Aorta (tissue), 5 donors: ENCODE measurements around the gene PIK3AP1. TPM values are rescaled to one million over a fixed set of nuclear protein-coding genes. Genes with fewer than 3 reads are reported as not detected.
A peak's percentile ranks its signal among the peaks of the same experiment; 100 is the strongest.

Source experiments
- ATAC-seq: fragments of 200-7000 bp; cut with Tn5 transposase; one replicate; pipeline ENCODE4 v1.9.1; 2022; ENCODE audit warnings: moderate library complexity; ENCODE audit not compliant: low FRiP score
- DNase-seq, 2 donors: peaks; one replicate each; pipeline ENCODE4 v3.0.0-alpha.2; 2020
- H3K27ac ChIP-seq, 2 donors: one replicate each; pipeline ENCODE4 v1.5.1; 2013; ENCODE audit warnings: low read length in 2 of 2, mild to moderate bottlenecking in 2 of 2, moderate library complexity in 2 of 2, control low read depth in 1 of 2, inconsistent platforms in 1 of 2, low read depth in 1 of 2
- H3K27me3 ChIP-seq, 2 donors: one replicate each; pipeline ENCODE4 v1.6.1; 2013; ENCODE audit warnings: control low read depth in 1 of 2, low read length in 1 of 2, mild to moderate bottlenecking in 1 of 2, moderate library complexity in 1 of 2; ENCODE audit not compliant: insufficient read depth in 2 of 2, control insufficient read depth in 1 of 2
- H3K36me3 ChIP-seq, 2 donors: one replicate each; pipeline ENCODE4 v1.6.1; 2013; ENCODE audit warnings: control low read depth in 1 of 2, low read length in 1 of 2, mild to moderate bottlenecking in 1 of 2; ENCODE audit not compliant: insufficient read depth in 2 of 2, control insufficient read depth in 1 of 2
- H3K4me1 ChIP-seq, 2 donors: one replicate each; pipeline ENCODE4 v1.6.1; 2013; ENCODE audit warnings: low read length in 2 of 2, control low read depth in 1 of 2, mild to moderate bottlenecking in 1 of 2, moderate library complexity in 1 of 2; ENCODE audit not compliant: insufficient read depth in 2 of 2, control insufficient read depth in 1 of 2
- H3K4me3 ChIP-seq, 2 donors: one replicate each; pipeline ENCODE4 v1.5.1; 2013; ENCODE audit warnings: low read length in 2 of 2, control low read depth in 1 of 2, mild to moderate bottlenecking in 1 of 2
- H3K9me3 ChIP-seq: one replicate; pipeline ENCODE4 v1.6.1; 2013; ENCODE audit warnings: mild to moderate bottlenecking, low read length; ENCODE audit not compliant: control insufficient read depth
- WGBS, 2 donors: extraction: QIAGEN DNeasy Blood & Tissue Kit; methylation state at CpG; one replicate each; pipeline ENCODE4 v1.1.7; 2013; 5-methylcytosine and 5-hydroxymethylcytosine counted together
- intact Hi-C, 2 donors: fragments of 100-400 bp; cut with DNase I; formaldehyde crosslinking; loops; one replicate each; pipeline versions ENCODE4 v1.14.2 to v1.15.0; 2022
- polyA plus RNA-seq, 2 donors: library from polyadenylated mRNA; stranded (reverse); fragments of 200-250 nt; gene quantifications; one replicate each; pipeline ENCODE4 v1.2.3, GENCODE V29; 2013
- total RNA-seq, 2 donors: library from RNA; stranded (reverse); fragmentation: NEBNext Ultra II Directional; extraction: Animal tissue kit (Norgen Biotek cat#: 25700); gene quantifications; one replicate each; pipeline ENCODE4 v1.2.1, GENCODE V29; 2021
- donor health status: healthy with polysubstance abuse.
- donor health status: Bipolar disorder and iron deficiency.
- donor health status: DM: no; HTN: no; CAD: no.
- donor health status: DM: no; HTN: no; CAD: no.
- donor health status: DM: yes; HTN: yes; CAD: no.

The PIK3AP1 gene
- total and polyA plus RNA-seq, 4 donors: 1.9 to 23.4 (median 11.9) TPM

DNA sequence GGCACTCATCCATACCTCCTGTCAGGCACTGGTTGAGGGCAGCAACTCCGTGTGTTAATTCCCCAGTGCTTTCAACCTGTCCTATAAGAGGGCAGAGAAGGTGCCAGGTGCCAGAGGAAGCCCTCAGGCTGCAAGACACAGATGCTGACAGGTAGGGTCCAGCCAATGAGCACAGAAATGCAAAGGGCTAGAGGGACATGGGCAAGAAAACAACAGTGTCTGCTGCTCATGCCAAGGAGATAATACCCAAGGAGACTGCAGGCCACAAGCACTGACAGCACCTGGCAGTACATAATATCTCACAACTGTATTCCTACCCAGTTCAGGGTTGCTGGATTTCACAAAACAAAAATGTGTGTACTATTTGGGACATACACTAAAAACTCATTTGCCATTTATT is 95.1 kb downstream of the PIK3AP1 start:
- Histone ChIP-seq H3K27me3 (peaks cover 0 to 2% of the 10 kb centered on the region in 2 donors), H3K4me3 (no peak overlapping the region), H3K36me3 (no peaks in the 10 kb centered on the region), H3K9me3 (no peaks in the 10 kb centered on the region), H3K27ac (no peak overlapping the region), H3K4me1 (no peaks in the 10 kb centered on the region)
- DNase-seq: no peak
- intact Hi-C loops: no loop called here
- ATAC-seq: no peak
- WGBS, 2 donors: 69 to 77% methylated on average over 1 of the region's 1 CpG

DNA sequence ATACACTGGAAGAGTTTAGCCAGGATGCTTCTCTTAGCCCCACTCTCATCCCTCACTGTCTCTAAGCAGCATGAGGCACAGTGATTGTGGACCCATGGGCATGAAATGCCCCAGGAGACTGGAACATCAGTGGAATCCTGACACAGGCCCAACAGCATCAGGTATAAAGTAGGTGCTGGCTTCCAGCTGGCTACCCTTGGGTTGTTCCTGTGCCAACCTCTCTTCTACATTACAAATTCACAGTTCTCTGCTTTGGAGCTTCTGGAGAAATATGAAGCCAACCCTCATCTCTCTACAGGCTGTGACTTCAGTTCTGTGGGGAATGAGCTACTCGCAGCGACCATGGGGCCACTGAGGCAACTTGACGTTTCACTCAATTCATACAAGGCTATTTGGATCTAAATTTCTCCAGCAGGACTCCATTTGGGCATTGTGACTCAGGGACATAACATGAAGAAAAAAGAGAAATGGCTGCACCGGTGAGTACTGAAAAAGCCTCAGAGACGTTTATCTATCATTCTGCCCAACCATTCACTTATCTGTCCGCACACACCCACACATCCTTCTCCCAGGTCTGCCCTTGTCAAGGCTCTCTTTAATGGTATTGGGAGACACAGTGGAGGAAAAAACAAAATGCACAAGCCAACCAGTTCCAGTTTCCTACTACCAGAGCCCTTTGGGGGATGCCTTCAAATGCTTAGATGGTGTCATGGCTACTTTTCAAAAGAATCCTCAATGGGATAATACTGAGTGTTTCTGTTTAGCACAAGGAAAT is 98.1 kb downstream of the PIK3AP1 start:
- H3K9me3 ChIP-seq: no peaks in the 10 kb centered on the region
- H3K4me1 ChIP-seq: no peaks in the 10 kb centered on the region
- no peak for DNase-seq
- no peaks in the 10 kb centered on the region for H3K36me3 ChIP-seq
- ATAC-seq: no peak
- H3K27ac ChIP-seq: no peak overlapping the region
- H3K4me3 ChIP-seq: no peak overlapping the region
- intact Hi-C loops: no loop called here
- H3K27me3 ChIP-seq: peaks cover 0 to 2% of the 10 kb centered on the region in 2 donors
- WGBS, 2 donors: 86 to 88% methylated on average over 6 of the region's 6 CpGs

DNA sequence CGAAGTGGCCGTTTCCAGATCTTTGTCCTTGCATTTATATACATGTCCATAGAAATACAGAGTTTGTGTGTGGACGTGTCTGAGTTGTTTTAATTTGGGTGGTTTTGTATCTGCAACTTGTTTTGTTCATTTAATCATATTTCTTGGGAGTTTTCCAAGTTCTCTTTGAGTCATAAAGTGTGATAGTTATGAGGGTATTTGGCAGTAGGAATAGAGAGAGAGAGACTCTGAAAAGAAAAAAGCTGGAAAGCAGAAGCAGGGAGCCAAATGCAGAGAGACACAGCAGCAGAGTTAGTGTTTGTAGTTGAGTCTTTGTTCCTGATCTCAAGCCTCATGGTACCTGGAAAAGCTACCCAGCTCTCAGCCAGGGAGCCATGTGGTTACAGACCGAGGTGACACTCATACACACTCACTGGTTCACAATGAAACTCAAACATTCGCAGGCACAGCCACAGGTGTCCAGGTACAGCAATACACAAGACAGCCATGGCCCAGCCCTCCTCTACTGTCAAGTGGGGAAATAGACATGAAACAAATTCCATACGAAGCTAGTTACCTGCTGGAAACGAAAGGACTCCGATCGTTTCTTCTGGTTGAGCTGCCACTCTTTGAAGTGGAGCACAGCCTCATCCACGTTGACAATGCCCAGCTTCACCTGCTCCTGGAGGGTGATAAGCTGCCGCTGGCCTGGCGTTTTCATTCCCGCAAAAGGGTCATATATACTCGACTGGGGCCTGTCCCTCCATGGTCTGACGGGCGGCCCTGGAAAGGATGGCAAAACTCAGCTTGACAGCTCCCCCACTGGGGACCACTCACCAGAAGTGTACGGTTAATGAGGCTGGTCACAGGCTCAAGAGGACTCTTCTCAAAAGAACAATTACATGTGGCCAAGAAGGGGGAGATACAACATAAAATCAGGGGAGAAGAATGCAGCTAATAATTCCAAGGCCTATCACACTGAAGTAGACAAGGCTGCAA is 100.2 kb downstream of the PIK3AP1 start:
- ATAC-seq: no peak
- H3K27me3 ChIP-seq: no peaks in the 10 kb centered on the region

DNA sequence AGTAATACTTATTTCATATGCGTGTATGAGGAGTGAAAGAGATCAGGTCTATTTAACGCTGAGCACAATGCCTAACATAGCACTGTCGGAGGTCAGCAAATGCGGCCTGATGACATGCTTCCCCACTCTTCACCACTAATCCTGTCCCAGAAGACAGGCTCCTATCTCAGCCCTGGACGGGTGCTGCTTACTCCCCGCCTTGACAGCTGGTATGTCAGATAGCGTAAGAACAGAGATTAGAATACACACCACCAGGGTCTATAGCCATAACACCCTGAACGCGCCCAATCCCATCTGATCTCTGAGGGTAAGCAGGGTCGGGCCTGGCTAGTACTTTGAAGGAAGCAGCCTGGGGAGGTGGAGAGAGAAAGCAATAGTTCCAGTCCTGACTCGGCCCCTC is 101.2 kb downstream of the PIK3AP1 start:
- no peak overlapping the region for H3K4me3 ChIP-seq
- 88 to 90% methylated on average over 11 of the region's 11 CpGs for WGBS, 2 donors

More for the DNA sequence above, 100.2 kb downstream of the PIK3AP1 start:
- intact Hi-C loops: no loop called here
- 83 to 86% methylated on average over 17 of the region's 17 CpGs for WGBS, 2 donors
- no peaks in the 10 kb centered on the region for H3K9me3 ChIP-seq
- no peak for DNase-seq
- no peak overlapping the region for H3K4me3 ChIP-seq
- H3K27ac ChIP-seq: no peak overlapping the region
- no peaks in the 10 kb centered on the region for H3K4me1 ChIP-seq
- H3K36me3 ChIP-seq: no peaks in the 10 kb centered on the region

DNA sequence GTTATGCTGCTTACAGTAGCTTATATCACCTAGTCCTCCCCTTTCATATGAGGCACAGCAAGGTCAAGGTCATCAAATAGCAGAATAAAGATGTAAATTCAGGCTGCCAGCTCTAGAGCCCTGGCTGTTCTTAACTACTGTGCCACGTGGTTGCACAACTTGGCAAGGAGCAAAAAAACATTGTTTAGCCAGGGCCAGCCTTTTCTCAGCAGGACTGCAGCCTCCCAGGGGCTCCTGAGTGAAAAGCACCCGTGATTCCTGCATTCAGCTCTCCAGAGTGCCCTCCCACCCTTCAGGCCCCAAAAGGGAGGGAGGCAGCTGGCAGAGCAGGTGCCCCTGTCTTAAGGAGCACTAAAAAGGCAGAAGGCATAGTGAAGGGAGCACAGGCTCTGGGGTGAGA is 101.7 kb downstream of the PIK3AP1 start:
- DNase-seq (peak in 1 of 2 donors; percentile 50), ATAC-seq (peak; percentile 72)
- intact Hi-C loops: no loop called here
- WGBS, 2 donors: 4% methylated on average over 2 of the region's 2 CpGs
- Histone ChIP-seq H3K4me1 (no peaks in the 10 kb centered on the region), H3K9me3 (no peaks in the 10 kb centered on the region), H3K4me3 (no peak overlapping the region), H3K27ac (no peak overlapping the region), H3K36me3 (no peaks in the 10 kb centered on the region), H3K27me3 (no peaks in the 10 kb centered on the region)

More for the DNA sequence above, 101.2 kb downstream of the PIK3AP1 start:
- no peaks in the 10 kb centered on the region for H3K27me3 ChIP-seq
- intact Hi-C loops: no loop called here
- no peak overlapping the region for H3K27ac ChIP-seq
- H3K9me3 ChIP-seq: no peaks in the 10 kb centered on the region
- H3K36me3 ChIP-seq: no peaks in the 10 kb centered on the region
- no peak for ATAC-seq
- H3K4me1 ChIP-seq: no peaks in the 10 kb centered on the region
- no peak for DNase-seq

DNA sequence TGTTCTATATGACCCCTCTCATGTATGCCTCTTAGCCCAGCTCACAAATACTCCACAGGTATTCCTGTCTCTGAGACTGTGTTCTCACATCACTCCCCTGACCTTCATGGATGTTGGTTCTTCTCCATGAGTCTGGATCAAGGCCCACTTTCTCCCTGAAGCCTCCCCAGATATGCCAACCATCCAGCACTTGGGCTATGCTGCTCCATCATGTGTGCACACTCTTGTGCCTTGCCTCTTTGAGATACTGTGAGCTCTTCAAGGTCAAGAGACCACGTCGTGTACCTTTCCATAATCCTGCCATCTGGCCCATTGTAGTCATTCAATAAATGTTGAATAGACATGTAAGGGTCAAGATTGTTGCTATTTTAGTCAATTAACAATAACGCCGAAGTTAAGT is 103.4 kb downstream of the PIK3AP1 start:
- Histone ChIP-seq H3K27ac (no peak overlapping the region), H3K9me3 (no peaks in the 10 kb centered on the region), H3K4me3 (no peak overlapping the region), H3K27me3 (no peaks in the 10 kb centered on the region), H3K4me1 (no peaks in the 10 kb centered on the region), H3K36me3 (no peaks in the 10 kb centered on the region)
- intact Hi-C loops: no loop called here
- 82 to 88% methylated on average over 4 of the region's 4 CpGs for WGBS, 2 donors
- no peak for ATAC-seq
- no peak for DNase-seq

DNA sequence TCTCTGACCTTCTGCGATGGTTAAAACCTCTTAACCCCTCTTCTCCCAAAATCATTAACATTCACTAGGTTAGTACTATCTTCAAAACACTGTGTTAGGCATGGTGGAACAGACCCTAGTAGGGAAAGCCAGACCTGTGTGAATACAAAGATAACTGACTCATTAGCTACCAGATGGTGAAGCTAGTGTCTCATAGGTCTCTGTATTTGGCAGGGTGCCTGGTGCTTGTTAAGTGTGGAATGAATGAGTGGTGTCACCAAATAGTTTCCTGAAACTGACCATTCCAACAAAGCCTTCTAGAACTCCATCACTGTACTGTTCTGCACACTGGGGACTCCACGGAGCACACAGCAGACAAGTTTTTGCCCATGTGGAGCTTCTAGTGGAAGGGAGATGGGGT is 105.8 kb downstream of the PIK3AP1 start:
- Histone ChIP-seq H3K9me3 (no peaks in the 10 kb centered on the region), H3K36me3 (no peaks in the 10 kb centered on the region), H3K27ac (no peak overlapping the region), H3K27me3 (no peaks in the 10 kb centered on the region), H3K4me3 (no peak overlapping the region), H3K4me1 (no peaks in the 10 kb centered on the region)
- no peak for ATAC-seq
- intact Hi-C loops: no loop called here
- 65 to 76% methylated on average over 2 of the region's 2 CpGs for WGBS, 2 donors
- DNase-seq: no peak

DNA sequence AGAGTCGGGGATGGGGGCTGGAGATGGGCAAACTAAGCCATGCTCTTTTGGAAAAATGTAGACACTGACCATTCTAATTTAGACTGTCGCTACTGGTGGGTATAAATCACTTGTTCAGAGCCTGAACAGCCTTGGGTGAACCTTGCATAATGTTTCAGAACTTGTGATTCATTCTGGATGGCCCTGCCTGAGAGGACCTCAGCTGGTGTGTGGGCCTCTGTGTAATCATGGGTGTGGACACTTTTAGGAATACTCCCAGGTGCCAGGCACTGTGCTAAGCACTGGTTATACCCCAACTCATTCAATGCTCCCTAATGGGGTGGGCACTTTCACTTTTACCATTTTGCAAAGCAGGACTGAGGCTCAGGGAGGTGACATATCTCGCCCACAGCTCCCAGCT is 106.7 kb downstream of the PIK3AP1 start:
- Histone ChIP-seq H3K27me3 (no peaks in the 10 kb centered on the region), H3K27ac (no peak overlapping the region), H3K4me3 (no peak overlapping the region), H3K4me1 (no peaks in the 10 kb centered on the region), H3K36me3 (no peaks in the 10 kb centered on the region), H3K9me3 (no peaks in the 10 kb centered on the region)
- 86 to 91% methylated on average over 3 of the region's 3 CpGs for WGBS, 2 donors
- DNase-seq: no peak
- intact Hi-C loops: no loop called here
- ATAC-seq: no peak
